GM21723 (cell line): ENCODE results near the gene TBX5.

Experiments used
- ATAC-seq: cut with Tn5 transposase; IDR thresholded peaks from one replicate; pipeline ENCODE4 v1.9.1; 2021; ENCODE audit warnings: mild to moderate bottlenecking, moderate library complexity; ENCODE audit not compliant: unreplicated experiment

The TBX5 gene

DNA sequence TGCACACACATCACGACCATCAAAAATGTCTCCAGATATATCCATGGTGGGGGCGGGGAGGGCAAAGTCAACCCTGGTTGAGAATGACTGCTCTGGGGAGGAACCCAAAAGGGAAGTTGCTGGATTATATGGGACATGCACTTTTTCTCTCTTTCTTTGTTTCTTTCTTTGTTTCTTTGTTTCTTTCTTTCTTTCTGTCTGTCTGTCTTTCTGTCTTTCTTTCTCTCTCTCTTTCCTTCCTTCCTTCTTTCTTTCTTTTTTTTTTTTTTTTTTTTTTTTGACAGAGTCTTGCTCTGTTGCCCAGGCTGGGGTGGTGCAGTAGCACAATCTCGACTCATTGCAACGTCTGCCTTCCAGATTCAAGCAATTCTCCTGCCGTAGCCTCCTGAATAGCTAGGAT, 71.5 kb downstream of the TBX5 start:
- ATAC-seq, result no peak

DNA sequence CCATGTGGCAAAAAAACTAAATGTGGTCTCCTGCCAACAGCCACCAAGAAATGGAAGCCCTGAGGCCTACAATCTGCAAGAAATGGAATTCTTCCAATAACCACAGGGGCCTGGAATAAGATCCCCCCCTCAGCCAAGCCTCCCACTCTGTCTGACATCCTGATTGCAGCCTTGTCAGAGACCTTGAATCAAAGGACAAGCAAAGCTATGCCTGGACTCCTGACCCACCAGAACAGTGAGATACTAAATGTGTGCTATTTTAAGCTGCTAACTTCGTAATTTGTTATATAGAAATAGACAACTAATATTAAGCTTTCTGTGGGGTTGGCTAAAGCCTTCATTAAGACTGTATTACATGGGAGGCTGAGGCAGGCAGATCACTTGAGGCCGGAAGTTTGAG, 77.7 kb downstream of the TBX5 start:
- ATAC-seq, result no peak

DNA sequence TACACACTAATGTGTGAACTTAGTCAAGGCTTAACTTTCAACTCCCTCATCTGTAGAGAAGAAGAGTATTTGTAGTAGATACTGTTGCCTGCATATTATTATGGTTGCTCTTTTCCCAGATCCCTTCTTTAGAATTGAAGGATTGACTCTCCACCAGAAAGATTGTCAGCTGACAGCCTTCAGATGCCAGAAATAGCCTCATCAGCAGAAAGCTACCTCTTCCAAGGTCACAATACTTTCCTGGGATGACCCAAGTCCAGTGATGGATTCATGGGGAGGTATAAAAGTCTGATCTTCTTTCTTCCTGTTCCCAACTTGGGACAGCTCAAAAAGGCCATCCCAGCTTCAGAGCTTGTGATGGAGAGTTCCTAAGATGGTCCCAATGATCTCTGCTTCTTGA, 78.2 kb downstream of the TBX5 start:
- ATAC-seq, result no peak

DNA sequence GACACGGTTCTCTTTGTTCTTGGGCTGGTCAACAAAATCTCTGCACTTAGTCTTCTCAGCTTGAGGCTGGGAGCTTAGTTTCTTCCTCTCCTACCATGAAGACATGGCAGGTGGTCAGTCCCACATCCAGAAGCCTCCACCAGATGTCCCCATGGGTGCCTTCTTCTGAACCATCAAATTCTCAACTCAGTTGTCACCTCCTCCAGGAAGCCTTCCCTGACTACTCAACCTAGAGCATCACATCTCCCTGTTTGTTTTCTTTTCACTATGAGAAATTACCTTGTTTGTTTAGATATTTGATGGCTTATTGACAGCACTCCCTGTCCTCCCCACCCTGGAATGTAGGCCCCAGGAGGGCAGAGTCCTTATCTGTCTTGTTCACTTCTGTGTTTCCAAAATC, 84.4 kb downstream of the TBX5 start:
- ATAC-seq, result no peak

DNA sequence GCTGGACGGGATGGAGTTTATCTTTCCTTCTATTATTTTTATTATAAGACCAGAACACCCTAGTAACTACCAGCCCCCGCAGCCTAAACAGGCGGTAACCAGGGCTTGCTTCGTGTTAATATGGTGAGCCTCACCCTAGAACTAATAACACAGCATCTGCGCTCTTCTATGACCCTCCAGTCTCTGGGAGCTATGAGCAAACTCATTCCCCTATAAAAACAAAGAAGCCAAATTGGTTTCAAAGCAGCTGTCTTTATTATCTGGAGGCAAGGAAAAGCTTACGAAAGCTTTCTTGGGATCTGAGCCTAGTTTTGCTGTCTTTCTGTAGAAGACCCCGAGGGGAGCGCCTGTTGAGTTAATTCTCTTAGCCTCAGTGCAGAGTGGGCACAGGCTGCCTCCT, 85.0 kb downstream of the TBX5 start:
- no peak for ATAC-seq

DNA sequence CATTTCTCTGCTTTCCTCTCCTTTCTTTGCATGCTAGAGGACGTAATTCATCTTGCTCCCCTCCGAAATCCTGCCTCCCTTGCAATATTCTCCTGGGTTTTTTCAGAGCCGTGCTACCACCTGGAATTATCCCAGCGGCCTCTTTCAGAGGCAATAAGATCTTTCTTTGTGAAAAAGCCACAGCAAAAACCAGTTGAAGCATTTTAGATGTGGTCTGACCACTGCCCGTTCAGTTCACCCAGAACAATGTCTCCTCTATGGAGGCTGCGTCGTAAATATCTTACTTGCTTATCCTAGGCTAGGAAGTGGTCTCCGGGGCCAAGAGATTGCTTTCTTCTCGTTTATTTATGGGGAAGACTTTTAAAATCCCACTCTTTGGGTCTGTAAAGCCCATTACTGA, 85.8 kb downstream of the TBX5 start:
- ATAC-seq, result no peak

DNA sequence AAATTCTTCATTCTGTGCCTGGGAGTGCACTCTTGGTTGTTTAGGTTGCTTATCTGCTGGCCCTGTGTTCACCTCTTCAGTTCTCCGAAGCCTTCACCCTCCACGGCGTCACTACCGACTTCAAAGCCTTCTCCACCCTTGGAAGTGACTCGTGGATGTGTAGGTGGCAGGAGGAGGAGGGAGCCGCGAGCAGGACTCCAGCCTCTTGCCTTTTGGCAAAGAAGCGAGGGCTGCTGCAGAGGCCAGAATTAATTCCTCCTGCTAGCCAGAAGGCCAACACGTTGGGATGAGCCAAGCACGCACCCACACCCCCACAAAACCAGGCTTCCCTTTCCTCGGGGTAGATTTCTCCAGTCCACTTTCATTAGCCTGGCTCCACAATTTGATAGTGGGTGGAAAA, 86.5 kb downstream of the TBX5 start:
- no peak for ATAC-seq

DNA sequence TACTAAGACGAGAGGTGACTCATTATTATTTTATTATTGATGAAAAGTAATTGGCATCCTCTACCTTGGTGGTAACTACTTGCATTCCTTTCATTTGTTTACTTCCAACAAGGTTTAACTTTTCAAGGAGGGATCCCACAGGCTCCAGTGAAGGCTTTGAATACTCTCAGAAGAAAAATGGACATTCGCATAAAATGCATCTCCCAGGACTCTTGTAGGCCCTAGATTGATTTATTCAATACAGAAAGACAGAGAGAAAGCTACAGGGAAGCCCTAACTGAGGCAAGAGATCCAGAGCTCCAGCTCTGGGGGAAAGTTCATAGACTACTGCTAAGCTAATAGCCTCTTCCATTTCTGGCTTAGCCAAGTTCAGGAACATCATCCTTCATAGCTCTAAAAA, 87.0 kb downstream of the TBX5 start:
- ATAC-seq, result no peak

DNA sequence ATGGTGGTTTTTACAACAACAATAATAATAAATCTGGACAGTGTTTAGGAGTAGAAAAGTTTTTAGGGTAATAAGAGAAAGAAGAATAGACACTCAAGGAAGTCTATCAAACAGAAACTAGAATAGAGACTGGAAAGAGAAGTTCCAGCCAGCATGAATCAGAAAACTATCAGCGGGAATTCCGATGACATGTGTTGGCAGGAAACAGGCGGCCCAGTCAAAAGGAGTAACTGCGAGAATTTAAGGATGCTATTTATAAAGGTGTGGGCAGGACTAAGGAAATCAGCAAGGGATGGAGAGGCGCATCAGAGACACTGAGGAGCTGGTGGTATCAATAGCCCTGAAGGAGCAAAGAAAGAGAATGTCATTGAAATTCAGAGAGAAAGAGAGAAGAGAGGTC, 89.9 kb downstream of the TBX5 start:
- no peak for ATAC-seq

DNA sequence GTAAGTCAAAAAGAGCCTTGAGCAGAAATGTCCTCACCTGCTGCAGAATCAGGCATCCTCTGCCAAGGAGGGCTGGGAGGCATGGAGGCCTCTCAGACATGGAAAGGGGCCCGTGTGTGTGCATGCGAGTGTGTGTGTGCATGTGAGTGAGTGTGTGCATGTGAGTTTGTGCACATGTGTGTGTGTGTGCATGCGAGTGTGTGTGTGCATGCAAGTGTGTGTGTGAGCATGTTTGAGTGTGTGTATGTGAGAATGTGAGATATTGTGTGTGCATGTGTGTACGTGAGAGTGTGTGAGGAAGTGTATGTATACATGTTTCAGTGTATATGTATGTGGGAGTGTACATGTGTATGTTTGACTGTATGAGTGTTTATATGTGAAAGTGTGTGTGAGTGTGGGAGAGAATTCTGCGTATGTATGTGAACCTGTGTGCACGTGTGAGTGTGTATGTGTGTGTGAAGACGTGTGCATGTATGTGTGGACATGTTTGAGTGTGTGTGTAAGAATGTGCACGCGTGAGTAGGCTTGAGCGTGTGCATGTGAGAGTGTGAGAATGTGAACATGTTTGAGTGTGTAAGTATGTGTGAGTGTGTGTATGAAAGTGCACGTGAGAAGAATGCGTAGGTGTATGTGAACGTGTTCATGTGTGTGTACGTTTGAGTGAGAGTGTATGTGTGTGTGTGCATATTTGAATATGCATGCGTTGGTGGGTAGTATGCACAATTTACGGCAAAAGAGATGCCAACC, 90.8 kb downstream of the TBX5 start:
- ATAC-seq, result no peak

DNA sequence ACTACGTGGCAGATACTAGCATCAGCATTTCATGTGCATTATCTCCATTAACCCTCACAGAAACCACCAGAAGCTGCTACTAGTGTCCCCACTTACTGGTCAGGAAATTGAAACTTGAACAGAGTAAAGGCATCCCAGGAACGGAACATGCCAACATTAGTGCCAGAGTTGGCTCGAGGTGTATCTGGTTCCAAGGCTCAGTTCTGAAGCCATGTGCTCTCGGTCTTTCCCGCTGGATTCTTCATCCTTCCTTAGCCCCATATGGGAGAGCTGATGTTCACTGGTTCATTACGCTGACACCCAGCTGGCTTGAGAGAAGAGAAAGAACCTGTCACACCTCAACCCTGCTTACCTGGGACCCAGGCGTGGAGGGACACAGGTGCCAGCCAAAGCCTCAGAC, 91.5 kb downstream of the TBX5 start:
- no peak for ATAC-seq

DNA sequence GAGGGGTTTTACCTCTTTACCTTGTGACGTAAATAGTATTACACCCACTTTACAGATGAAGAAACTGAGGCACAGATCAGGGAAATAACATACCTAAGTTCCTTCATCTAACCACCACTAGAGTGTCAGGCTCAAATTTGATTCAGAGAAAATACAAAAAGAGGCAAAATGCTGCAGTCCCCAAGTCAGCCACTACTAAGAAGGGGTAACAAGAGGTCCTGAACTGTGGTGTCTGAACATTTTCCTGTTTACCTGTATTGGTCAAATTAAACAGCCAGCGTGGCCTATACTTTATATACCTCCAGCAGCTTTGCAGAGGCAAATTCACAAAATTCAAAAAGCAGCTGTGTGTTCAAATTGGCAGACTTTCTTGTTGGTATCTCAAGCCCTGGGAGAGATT, 92.0 kb downstream of the TBX5 start:
- ATAC-seq, result no peak

DNA sequence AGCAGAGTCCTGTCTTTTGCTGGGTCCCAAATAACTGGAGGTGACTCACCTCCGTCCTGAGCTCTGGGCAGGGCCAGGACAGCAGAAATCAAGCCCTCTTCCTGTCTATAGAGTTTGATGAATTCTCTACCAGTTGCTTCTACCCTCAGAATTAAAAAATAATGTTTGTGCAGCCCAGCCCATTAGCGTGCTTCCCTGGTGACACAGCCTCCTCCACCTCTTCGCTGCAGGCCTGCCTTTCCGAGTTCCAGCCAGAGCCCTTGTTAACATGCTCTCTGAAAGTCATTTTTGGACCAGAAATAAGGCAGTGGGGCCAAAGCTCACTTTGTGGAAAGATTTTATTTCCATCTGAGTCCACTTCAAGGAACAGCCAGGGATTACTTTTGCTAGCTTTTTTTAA, 94.0 kb downstream of the TBX5 start:
- no peak for ATAC-seq

DNA sequence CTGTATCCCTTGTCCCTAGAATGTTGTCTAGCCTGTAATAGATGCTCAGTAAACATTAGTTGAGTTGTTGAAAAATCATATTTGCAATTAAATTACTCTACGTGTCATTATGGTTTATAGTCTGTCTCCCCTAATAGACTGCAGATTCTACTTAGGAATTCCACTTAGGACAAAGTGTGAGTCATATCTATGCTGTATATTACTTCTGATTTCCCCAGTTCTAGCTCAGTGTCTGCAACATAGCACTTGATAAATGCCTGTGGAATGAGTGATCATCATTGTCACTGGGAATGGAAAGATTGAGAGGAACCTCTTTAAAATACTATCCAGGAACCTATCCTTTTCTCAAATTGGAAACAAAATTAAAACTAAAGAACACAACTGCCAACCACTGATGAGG, 99.3 kb downstream of the TBX5 start:
- ATAC-seq, result no peak

DNA sequence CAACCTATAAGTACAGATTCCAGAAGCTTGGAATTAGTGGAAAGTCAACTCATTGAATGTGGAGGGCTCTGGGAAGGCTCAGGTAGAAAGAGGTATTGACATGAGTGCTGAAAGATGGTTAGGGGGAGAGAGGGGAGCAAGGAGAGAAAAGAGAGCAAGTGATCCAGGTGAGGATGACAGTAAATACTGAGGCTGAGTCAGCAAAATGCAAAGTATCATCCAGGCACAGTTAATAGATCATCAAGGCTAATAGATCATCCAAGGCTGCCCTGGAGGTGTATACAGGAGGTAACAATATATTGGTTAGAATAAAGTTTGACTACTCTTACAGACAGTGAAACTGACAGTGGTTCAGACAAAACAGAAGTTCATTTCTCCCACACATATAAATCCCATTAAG, 100.5 kb downstream of the TBX5 start:
- ATAC-seq, result no peak
